IPS-NIHi11 (cell line): Measurements from ENCODE around the gene JPH2.
"Not testable (repeated sequence)": the region's sequence is repeated elsewhere in the genome, so short reads cannot be mapped to it uniquely, and the experiment has no call there.

Experiments
- DNase-seq: peaks from one replicate; pipeline ENCODE4 v3.0.0; 2012; ENCODE audit warnings: mixed read lengths, low spot score

JPH2 gene

GRCh38 chr20:44187054-44187771 is at the start of gene JPH2:
Gene JPH2, minus strand, starts transcription at chr20:44187188. Its CDS starts 483 bp downstream, at chr20:44186705.
- peak; percentile 66 for DNase-seq

DNA sequence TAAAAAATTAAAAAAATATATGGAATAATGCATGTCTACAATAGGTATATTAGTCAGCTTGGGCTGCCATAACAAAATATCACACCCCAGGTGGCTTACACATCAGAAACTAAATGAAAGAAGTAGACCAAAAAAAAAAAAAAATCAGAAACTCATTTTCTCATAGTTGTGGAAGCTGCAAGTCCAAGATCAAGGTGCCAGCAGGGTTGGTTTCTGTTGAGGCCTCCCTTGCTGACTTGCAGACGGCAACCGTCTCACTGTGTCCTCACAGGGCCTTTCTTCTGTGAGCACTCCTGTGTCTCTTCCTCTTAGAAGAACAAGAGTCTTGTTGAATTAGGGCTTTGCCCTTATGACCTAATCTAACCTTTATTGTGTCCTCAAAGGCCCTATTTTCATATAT is 48.7 kb upstream of the JPH2 start:
- DNase-seq = no peak

DNA sequence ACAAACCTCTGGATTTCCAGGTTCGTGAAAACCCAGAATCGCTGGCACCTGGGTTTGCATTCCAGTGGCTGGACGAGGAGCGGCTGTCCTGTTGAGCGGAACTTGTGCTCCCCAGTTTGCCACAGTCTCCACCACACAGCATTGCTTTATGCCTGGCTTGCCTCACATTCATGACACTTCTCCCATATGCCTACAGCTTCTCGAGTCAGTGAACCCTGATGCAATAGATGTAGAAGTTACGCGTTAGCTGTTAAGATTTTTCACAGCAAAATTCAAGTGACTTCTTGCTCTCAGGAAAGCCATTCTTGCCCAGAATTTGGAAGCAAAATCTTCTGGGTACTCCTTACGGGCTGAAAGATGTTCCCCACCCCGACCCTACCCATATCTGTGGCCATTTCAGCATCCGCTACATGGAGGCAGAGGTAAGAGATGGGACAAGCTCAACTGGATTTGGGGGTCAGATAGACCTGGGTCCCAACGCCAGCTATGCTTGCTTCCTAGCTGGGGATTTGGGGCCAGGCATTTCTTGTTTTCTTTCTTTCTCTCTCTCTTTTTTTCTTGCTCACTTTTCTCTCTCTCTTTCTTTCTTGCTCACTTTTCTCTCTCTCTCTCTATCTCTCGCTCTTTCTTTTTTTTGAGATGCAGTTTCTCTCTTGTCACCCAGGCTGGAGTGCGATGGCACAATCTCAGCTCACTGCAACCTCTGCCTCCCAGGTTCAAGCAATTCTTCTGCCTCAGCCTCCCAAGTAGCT is 47.8 kb upstream of the JPH2 start:
- no peak for DNase-seq

DNA sequence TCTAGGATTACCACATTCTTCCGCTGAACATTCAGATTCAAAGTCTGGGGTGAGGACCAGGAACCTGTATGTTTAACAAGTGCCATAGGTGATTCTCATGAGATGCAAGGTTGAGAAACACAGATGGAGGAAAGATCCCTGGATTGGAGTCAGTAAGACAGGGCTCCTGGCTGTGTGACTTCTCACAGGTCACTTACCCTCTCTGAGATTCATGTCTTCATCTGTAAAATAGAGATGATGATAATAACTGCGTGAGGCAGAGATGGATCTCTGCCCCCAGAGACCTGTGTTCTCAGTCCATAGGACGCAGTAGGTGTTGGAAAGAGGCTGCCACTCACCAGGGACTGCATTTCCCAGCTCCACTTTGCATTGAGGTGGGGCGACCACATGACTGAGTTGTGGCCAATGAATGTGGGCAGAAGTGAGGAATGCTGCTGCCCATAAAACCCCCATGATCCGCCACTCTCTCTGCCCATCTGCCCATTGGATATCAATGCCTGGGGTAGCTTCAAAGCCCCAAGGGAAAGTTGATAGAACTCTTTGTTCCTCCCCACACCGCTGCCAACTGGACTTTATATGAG is 46.5 kb upstream of the JPH2 start:
- no peak for DNase-seq

DNA sequence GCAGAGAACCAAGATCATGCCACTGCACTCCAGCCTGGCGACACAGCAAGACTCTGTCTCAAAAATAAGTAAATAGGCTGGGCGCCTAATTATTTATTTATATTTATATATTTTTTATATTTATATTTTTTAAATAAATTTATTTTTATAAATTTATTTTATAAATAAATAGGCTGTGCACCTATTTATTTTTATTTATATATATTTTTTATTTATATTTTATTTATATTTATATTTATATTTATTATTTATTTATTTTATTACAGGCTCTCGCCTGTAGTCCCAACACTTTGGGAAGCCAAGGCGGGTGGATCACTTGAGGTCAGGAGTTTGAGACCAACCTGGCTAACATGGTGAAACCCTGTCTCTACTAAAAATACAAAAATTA is 45.5 kb upstream of the JPH2 start:
- not testable (repeated sequence) for DNase-seq

DNA sequence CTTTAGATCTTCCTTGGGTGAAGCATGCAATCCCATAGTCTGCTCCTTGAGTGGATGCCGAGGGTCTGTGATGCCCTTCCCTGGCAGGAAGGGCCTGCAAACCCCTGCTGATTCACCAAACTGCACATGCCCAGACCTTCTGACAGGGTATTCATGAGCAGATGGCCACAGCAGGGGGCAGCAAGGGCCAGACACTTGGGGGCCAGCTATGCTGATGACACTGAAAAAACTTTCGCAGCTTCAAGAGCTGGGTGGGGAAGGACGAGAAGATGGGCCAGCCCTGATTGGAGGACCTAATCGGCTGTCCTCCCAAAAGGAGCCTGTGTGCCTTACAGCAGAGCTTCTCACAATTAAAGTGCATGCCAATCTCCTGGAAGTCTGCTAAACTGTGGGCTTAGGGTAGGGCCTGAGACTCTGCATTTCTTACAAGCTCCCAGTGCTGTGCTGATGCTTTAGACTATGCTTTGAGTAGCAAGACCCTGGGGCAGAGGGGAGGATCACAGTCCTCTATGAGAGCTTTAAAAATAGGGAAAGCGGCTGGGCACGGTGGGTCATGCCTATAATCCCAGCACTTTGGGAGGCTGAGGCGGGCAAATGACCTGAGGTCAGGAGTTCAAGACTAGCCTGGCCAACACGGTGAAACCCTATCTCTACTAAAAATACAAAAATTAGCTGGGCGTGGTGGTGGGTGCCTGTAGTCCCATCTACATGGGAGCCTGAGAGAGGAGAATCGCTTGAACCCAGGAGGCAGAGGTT is 44.9 kb upstream of the JPH2 start:
- DNase-seq = peak; percentile 44

- DNase-seq = no peak
Observed at GRCh38 chr20:44231193-44231592, 44.2 kb upstream of the JPH2 start.

GRCh38 chr20:44228465-44229258 is 41.7 kb upstream of the JPH2 start:
- DNase-seq = no peak

DNA sequence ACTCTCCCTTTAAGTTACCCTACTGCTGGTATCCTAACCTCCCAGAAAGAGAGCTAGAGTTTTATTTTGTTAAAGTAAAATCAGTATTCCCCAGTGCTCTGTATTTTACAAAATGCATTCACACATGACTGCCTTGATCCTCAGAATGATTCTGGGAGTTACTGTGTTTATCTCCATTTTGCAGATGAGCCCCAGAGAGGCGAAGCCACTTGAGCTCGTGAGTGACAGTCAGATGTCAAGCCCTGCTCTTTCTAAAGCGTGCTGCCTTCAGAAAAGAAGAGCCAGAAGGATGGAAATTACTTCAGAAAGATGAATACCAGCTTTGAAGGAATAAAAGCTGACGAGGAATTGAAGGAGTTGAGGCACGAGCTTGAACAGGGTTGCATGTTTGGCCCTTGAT is 37.6 kb upstream of the JPH2 start:
- DNase-seq = no peak

DNA sequence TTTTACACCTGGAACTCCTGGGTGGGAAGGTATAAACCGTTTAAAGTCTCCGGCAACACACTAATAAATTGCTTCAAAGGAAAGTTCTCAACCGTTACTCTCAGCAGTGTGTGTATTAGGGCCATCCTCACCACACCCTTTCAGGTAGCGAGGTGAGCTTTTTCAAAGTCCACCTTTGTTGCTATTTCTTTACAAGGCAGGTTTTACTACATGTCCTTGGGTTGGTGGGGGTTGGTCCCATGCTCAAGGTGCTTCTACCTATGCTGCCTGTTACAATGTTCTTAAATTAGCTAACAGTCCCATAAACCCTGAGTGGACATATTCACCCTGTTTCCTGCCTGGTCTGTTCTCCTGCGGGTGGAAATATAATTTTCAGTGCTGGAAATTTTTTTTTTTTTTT is 36.7 kb upstream of the JPH2 start:
- no peak for DNase-seq

- DNase-seq = peak; percentile 29
Observed at GRCh38 chr20:44222633-44223368, 35.8 kb upstream of the JPH2 start.

DNA sequence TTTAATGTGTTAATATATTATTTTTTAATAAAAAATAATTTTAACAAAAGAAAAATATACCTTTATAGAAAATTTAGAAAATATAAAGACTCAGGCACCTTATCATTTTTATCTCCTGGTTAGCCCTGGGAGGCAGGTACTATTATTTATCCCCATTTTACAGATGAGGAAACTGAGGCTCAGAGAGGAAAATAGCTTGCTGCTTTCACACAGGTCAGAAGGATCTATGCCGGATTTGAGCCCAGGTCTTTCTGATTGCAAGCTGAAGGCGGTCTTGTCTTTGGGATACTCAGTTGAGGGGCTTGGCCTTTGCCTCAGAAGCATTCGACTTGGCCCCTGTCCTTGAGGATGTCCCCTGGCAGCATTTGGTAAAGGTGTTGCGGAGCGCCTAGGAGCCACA is 35.0 kb upstream of the JPH2 start:
- no peak for DNase-seq

GRCh38 chr20:44221368-44221954 is 34.5 kb upstream of the JPH2 start:
- DNase-seq = no peak

DNA sequence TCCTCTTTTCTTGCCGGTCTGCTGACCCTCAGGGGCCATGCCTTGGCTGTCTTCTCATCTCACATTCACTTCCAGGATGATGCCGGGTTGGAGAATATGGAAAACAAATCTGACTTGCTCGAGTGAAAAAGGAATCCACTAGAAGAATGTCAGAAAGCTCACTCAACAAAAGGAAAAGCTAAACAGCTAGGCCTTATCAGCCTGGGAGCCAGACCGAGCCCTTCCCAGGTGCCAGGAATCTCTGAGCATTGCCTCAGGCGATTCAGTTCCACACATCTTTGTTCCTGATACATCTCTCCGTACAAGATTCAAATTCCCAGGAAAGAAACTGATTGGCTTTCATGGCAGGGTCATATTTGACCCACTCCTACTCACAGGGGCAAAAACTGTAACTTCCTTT is 32.8 kb upstream of the JPH2 start:
- DNase-seq = no peak

DNA sequence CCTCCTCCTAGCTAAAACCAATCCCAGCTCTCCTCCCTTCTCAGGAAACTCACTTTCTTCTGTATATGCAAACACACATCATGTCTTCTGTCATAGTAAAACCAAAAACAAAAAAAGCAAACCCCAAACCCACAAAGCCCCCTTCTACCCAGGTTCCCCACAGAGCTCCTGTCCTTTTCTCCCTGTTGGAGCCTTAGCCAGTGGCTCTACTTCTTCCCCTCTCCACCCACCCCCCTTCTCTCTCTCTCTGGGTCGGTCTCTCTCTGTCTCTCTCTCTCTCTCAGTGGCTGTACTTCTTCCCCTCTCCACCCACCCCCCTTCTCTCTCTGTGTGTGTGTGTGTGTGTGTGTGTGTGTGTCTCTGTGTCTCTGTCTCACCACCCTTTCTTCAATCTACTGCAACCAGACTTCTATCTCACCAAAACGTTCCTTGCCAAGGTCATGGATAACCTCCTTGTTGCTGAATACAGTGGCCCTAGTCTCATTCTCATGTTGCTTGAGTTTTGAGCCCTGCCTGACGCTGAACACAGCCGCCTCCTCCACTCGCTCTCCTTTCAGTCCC is 32.3 kb upstream of the JPH2 start:
- no peak for DNase-seq

GRCh38 chr20:44218446-44218845 is 31.5 kb upstream of the JPH2 start:
- no peak for DNase-seq

GRCh38 chr20:44217342-44218092 is 30.5 kb upstream of the JPH2 start:
- peak; percentile 73 for DNase-seq

DNA sequence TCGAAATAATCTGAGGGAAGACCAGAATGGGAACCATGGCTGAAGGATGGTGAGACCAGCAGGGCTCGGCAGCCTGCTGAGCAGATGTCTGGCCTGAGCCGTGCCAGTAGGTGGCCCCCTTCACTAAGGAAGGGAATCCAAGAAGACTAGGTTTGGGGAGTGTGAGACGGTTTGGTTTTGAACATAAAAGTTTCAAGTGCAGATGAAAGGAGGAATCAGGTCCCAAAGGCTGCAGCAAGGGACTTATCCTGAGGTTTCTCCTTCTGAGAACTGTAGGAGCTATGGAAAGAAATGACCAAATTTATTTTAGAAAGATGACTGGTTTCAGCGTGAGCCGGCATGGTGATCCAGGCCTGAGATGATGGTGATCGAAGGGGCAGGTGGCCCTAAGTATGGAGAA is 28.1 kb upstream of the JPH2 start:
- DNase-seq = peak; percentile 42

- DNase-seq = no peak
Observed at GRCh38 chr20:44212792-44213191, 25.8 kb upstream of the JPH2 start.
